HCT116 (cell line): ENCODE measurements around the gene ACTN1.

Experiments
- CEBPB ChIP-seq: IDR thresholded peaks from 2 replicates; pipeline ENCODE4 v1.6.1; 2012; ENCODE audit warnings: low read depth
- CTCF ChIP-seq, 3 experiments: fragments of 200-600 bp in 1 of 3; sonication (generic) in 1 of 3; IDR thresholded peaks in 2 of 3; conservative IDR thresholded peaks in 1 of 3; 2 replicates each; pipeline ENCODE4 v1.5.1; 2012 to 2017; ENCODE audit warnings: low read depth in 2 of 3, low read length in 2 of 3, antibody characterized with exemption in 1 of 3, borderline replicate concordance in 1 of 3, control low read depth in 1 of 3, mild to moderate bottlenecking in 1 of 3, mixed read lengths in 1 of 3, mixed run types in 1 of 3, moderate library complexity in 1 of 3; ENCODE audit not compliant: insufficient read depth in 1 of 3
- EZH2 ChIP-seq: fragments of 200-600 bp; sonication (generic); IDR thresholded peaks from 2 replicates; pipeline ENCODE4 v1.6.1; 2017; ENCODE audit warnings: antibody characterized with exemption, mixed run types
- POLR2A ChIP-seq: IDR thresholded peaks from 2 replicates; pipeline ENCODE4 v1.7.0; 2011; ENCODE audit warnings: borderline replicate concordance; ENCODE audit not compliant: insufficient read depth, insufficient read length; ENCODE audit errors: extremely low read depth
- POLR2AphosphoS5 ChIP-seq: IDR thresholded peaks from 2 replicates; pipeline ENCODE4 v1.6.1; 2011; ENCODE audit warnings: mild to moderate bottlenecking, low read depth, low read length, moderate library complexity
- SIN3A ChIP-seq: IDR thresholded peaks from 2 replicates; pipeline ENCODE4 v1.6.1; 2012; ENCODE audit warnings: low read depth
- SP1 ChIP-seq: IDR thresholded peaks from 2 replicates; pipeline ENCODE4 v1.6.1; 2012; ENCODE audit warnings: low read depth
- SRF ChIP-seq: IDR thresholded peaks from 2 replicates; pipeline ENCODE4 v1.6.1; 2012; ENCODE audit warnings: low read depth
- TCF7L2 ChIP-seq: IDR thresholded peaks from 2 replicates; pipeline ENCODE4 v1.7.0; 2011; ENCODE audit warnings: borderline replicate concordance, inconsistent platforms; ENCODE audit not compliant: insufficient read depth, insufficient read length; ENCODE audit errors: extremely low read depth

GRCh38 chr14:68877993-68878575 lies 101.0 kb downstream of the ACTN1 start:
- TF ChIP-seq POLR2A (no peak), EZH2 (no peak), CTCF (IDR thresholded peaks at IDR 0.05 in 2 of 3, conservative IDR thresholded peaks at IDR 0.05 in 1 of 3; ENCODE audit: borderline replicate concordance in 1 of 3, insufficient read depth in 1 of 3, low read depth in 2 of 3, low read length in 2 of 3) (no peak), CEBPB (no peak), POLR2AphosphoS5 (no peak), SP1 (no peak), SRF (no peak), TCF7L2 (no peak), SIN3A (no peak)
